Osteoblast (primary cell): ENCODE results near the gene ARIH1. TPM values are rescaled to one million over a fixed set of nuclear protein-coding genes. Genes with fewer than 3 reads are reported as not detected.
"Not testable (repeated sequence)": the region's sequence is repeated elsewhere in the genome, so short reads cannot be mapped to it uniquely, and the experiment has no call there.

Experiments
- DNase-seq: peaks from one replicate; pipeline ENCODE4 v3.0.0; 2011; ENCODE audit warnings: low spot score, mixed read lengths; ENCODE audit not compliant: insufficient read length; ENCODE audit errors: missing footprints
- H2AFZ ChIP-seq: 2 replicates; pipeline ENCODE4 v1.6.0; 2011; ENCODE audit warnings: mild to moderate bottlenecking, low read length
- H3K27ac ChIP-seq: 2 replicates; pipeline ENCODE4 v1.5.1; 2011; ENCODE audit warnings: mild to moderate bottlenecking, low read depth, low read length, moderate library complexity
- H3K27me3 ChIP-seq: 2 replicates; pipeline ENCODE4 v1.6.0; 2012; ENCODE audit warnings: mild to moderate bottlenecking, control low read depth, inconsistent platforms, low read length, moderate library complexity; ENCODE audit not compliant: insufficient read depth
- H3K36me3 ChIP-seq: 2 replicates; pipeline ENCODE4 v1.5.1; 2011; ENCODE audit warnings: mild to moderate bottlenecking, low read length, control low read depth, moderate library complexity; ENCODE audit not compliant: insufficient read depth
- H3K4me1 ChIP-seq: 2 replicates; pipeline ENCODE4 v1.5.1; 2011; ENCODE audit warnings: mild to moderate bottlenecking, low read length, control low read depth, moderate library complexity; ENCODE audit not compliant: insufficient read depth
- H3K4me2 ChIP-seq: 2 replicates; pipeline ENCODE4 v1.6.0; 2011; ENCODE audit warnings: mild to moderate bottlenecking, low read length; ENCODE audit not compliant: insufficient read depth
- H3K4me3 ChIP-seq: fragments of 200-600 bp; sonication (generic); 3 replicates; pipeline ENCODE4 v1.5.1; 2012; ENCODE audit warnings: mild to moderate bottlenecking, low read length, inconsistent platforms; ENCODE audit not compliant: insufficient read depth
- H3K79me2 ChIP-seq: 2 replicates; pipeline ENCODE4 v1.6.0; 2012; ENCODE audit warnings: mild to moderate bottlenecking, low read length, control low read depth, inconsistent platforms; ENCODE audit not compliant: insufficient read depth
- H3K9me3 ChIP-seq: 2 replicates; pipeline ENCODE4 v1.5.1; 2011; ENCODE audit warnings: low read depth, low read length, control low read depth
- H4K20me1 ChIP-seq: 2 replicates; pipeline ENCODE4 v1.6.0; 2012; ENCODE audit warnings: mild to moderate bottlenecking, low read length, control low read depth; ENCODE audit not compliant: insufficient read depth
- CTCF ChIP-seq: IDR thresholded peaks from 2 replicates; pipeline ENCODE4 v1.5.1; 2011; ENCODE audit warnings: mild to moderate bottlenecking, low read depth, low read length, moderate library complexity; ENCODE audit errors: extremely low read depth
- total RNA-seq: library from RNA; depleted of rRNA; stranded (reverse); fragments of >200 nt; gene quantifications from 2 replicates; pipeline ENCODE4 v1.2.3, GENCODE V29; 2012

Gene ARIH1
- total RNA-seq, 1 donor: 32.6 TPM

- Histone ChIP-seq H3K27ac (no peak overlapping the region), H3K27me3 (no peaks in the 10 kb centered on the region), H3K36me3 (no peaks in the 10 kb centered on the region), H3K4me1 (no peaks in the 10 kb centered on the region), H3K79me2 (no peaks in the 10 kb centered on the region), H2AFZ (no peak overlapping the region), H3K9me3 (no peaks in the 10 kb centered on the region), H4K20me1 (no peaks in the 10 kb centered on the region), H3K4me3 (no peak overlapping the region), H3K4me2 (no peak overlapping the region)
- TF ChIP-seq CTCF: no peak
- no peak for DNase-seq
These were observed 130.7 kb downstream of the ARIH1 start for GRCh38 chr15:72604794-72605193.

GRCh38 chr15:72608084-72608483, 134.0 kb downstream of the ARIH1 start:
- not testable (repeated sequence) for DNase-seq, H2AFZ ChIP-seq, H3K27ac ChIP-seq, H3K4me1 ChIP-seq, H3K79me2 ChIP-seq, H3K36me3 ChIP-seq, H3K9me3 ChIP-seq, H3K4me3 ChIP-seq, H3K27me3 ChIP-seq, H3K4me2 ChIP-seq, H4K20me1 ChIP-seq

GRCh38 chr15:72609862-72610261, 135.7 kb downstream of the ARIH1 start:
- no peak for DNase-seq
- Histone ChIP-seq H3K4me3 (no peak overlapping the region), H3K4me1 (no peaks in the 10 kb centered on the region), H3K4me2 (no peak overlapping the region), H2AFZ (no peak overlapping the region), H3K27ac (no peak overlapping the region), H3K27me3 (no peaks in the 10 kb centered on the region), H3K9me3 (no peaks in the 10 kb centered on the region), H4K20me1 (no peaks in the 10 kb centered on the region), H3K79me2 (no peaks in the 10 kb centered on the region), H3K36me3 (no peaks in the 10 kb centered on the region)
- no peak for TF ChIP-seq CTCF

- not testable (repeated sequence) for H3K4me2 ChIP-seq, H3K27ac ChIP-seq, H3K4me1 ChIP-seq, H3K36me3 ChIP-seq, H2AFZ ChIP-seq, H3K9me3 ChIP-seq, DNase-seq, H4K20me1 ChIP-seq, H3K79me2 ChIP-seq, H3K27me3 ChIP-seq, H3K4me3 ChIP-seq
These were observed 138.2 kb downstream of the ARIH1 start for GRCh38 chr15:72612324-72612723.

- no peak overlapping the region for H2AFZ ChIP-seq
- H3K4me2 ChIP-seq: no peak overlapping the region
- no peak for TF ChIP-seq CTCF
These were observed 140.8 kb downstream of the ARIH1 start for GRCh38 chr15:72614810-72615532.

GRCh38 chr15:72615533-72616233, 141.6 kb downstream of the ARIH1 start:
- H2AFZ ChIP-seq, H3K27me3 ChIP-seq, H3K27ac ChIP-seq, H3K4me3 ChIP-seq, H3K9me3 ChIP-seq, H3K4me1 ChIP-seq, H3K79me2 ChIP-seq, H3K4me2 ChIP-seq, DNase-seq, H3K36me3 ChIP-seq, H4K20me1 ChIP-seq: not testable (repeated sequence)

More at GRCh38 chr15:72614810-72615532, 140.8 kb downstream of the ARIH1 start:
- Histone ChIP-seq H3K4me1 (no peaks in the 10 kb centered on the region), H3K9me3 (no peaks in the 10 kb centered on the region), H4K20me1 (no peaks in the 10 kb centered on the region), H3K27ac (no peak overlapping the region), H3K4me3 (no peak overlapping the region), H3K79me2 (no peaks in the 10 kb centered on the region), H3K36me3 (no peaks in the 10 kb centered on the region), H3K27me3 (no peaks in the 10 kb centered on the region)
- no peak for DNase-seq
